ENCODE measurements around the gene BCOR. TPM values are rescaled to one million over a fixed set of nuclear protein-coding genes. Genes with fewer than 3 reads are reported as not detected.

BCOR gene
- total RNA-seq = 7.3 TPM in 2 replicates

GRCh38 chrX:40097504-40098263 is at the start of gene BCOR:
BCOR (minus strand) TSS chrX:40097958; CDS start chrX:40077929, 20,029 bp downstream.

Data from smooth muscle cell of bladder (primary cell).